ENCODE measurements around the gene MCMBP.

- no peak for TF ChIP-seq CTCF (IDR thresholded peaks at IDR 0.05 in 2 of 3, conservative IDR thresholded peaks at IDR 0.05 in 1 of 3; ENCODE audit: borderline replicate concordance in 1 of 3, insufficient read depth in 1 of 3, low read depth in 2 of 3, low read length in 2 of 3)
- no peak for TF ChIP-seq CBX3 (IDR thresholded peaks at IDR 0.05; ENCODE audit: low read depth)
- TF ChIP-seq CEBPB (IDR thresholded peaks at IDR 0.05; ENCODE audit: low read depth): no peak
- no peak for TF ChIP-seq SIN3A (IDR thresholded peaks at IDR 0.05; ENCODE audit: low read depth)
- TF ChIP-seq SP1 (IDR thresholded peaks at IDR 0.05; ENCODE audit: low read depth): no peak
- TF ChIP-seq YY1 (IDR thresholded peaks at IDR 0.05; ENCODE audit: extremely low read depth, insufficient replicate concordance, low read depth, low read length): no peak
- TF ChIP-seq POLR2A (IDR thresholded peaks at IDR 0.05; ENCODE audit: borderline replicate concordance, extremely low read depth, insufficient read depth, insufficient read length): no peak
- no peak for TF ChIP-seq EZH2phosphoT487 (IDR thresholded peaks at IDR 0.05; ENCODE audit: borderline replicate concordance)
- TF ChIP-seq POLR2AphosphoS5 (IDR thresholded peaks at IDR 0.05; ENCODE audit: low read depth, low read length): no peak
- no peak for TF ChIP-seq RAD21 (IDR thresholded peaks at IDR 0.05; ENCODE audit: low read depth)
Measured at GRCh38 chr10:119849944-119850343, 22.7 kb downstream of the MCMBP start.
